Retinal pigment epithelial cell (primary cell): ENCODE results near the gene PRAMEF12.
"Not testable (repeated sequence)": the region's sequence is repeated elsewhere in the genome, so short reads cannot be mapped to it uniquely, and the experiment has no call there.

Experiments
- DNase-seq: peaks from one replicate; pipeline ENCODE4 v3.0.0-alpha.2; 2010; ENCODE audit warnings: low read depth
- H3K4me3 ChIP-seq: 2 replicates; pipeline ENCODE4 v1.5.1; 2011; ENCODE audit warnings: mild to moderate bottlenecking, low read length, control low read depth, moderate library complexity
- CTCF ChIP-seq: conservative IDR thresholded peaks from 2 replicates; pipeline ENCODE4 v1.5.1; 2011; ENCODE audit warnings: low read depth, low read length, control low read depth, inconsistent platforms

Gene PRAMEF12

GRCh38 chr1:12811409-12811784 is 37.9 kb downstream of the PRAMEF12 start:
- DNase-seq = no peak
- no peak overlapping the region for H3K4me3 ChIP-seq
- no peak for TF ChIP-seq CTCF

DNA sequence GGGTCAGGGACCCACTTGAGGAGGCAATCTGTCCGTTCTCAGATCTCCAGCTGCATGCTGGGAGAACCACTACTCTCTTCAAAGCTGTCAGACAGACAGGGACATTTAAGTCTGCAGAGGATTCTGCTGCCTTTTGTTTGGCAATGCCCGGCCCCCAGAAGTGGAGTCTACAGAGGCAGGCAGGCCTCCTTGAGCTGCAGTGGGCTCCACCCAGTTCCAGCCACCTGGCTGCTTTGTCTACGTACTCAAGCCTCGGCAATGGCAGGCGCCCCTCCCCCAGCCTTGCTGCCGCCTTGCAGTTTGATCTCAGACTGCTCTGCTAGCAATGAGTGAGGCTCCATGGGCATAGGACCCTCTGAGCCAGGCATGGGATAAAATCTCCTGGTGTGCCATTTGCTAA is 45.5 kb downstream of the PRAMEF12 start:
- not testable (repeated sequence) for DNase-seq, H3K4me3 ChIP-seq
